Measurements from ENCODE around the gene HOXA5.

- TF ChIP-seq CTCF (conservative IDR thresholded peaks at IDR 0.05; ENCODE audit: low read length) (no peak), EZH2phosphoT487 (IDR thresholded peaks at IDR 0.05; ENCODE audit: borderline replicate concordance, low read depth, low read length) (no peak)
Measured at GRCh38 chr7:27101171-27101956, 42.1 kb downstream of the HOXA5 start.

Data from OCI-LY7 (cell line).